ENCODE data around the gene RAB29. TPM values are rescaled to one million over a fixed set of nuclear protein-coding genes. Genes with fewer than 3 reads are reported as not detected.

RAB29 gene
- total and polyA plus RNA-seq, 8 donors = 4.7 to 38.4 (median 11.5) TPM

DNA sequence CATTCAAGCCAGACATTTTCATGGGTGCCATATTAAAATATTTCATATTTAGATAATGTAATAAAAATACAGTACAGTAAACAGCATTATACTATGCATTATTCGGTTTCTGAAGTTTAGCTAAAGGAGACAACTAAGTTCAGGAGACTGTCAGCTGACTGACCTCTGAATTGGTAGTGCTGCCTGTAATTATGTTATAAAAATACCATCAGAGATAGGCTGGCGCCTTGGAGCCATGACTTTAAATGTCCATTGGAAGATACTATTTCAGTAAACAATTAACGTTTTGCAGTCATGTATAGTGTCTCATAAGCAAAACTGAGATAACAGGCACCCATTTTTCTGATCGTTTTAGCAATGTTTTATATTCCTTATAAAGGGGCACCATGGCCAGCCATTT, 11.3 kb upstream of the RAB29 start:
- intact Hi-C loops (cut with DNase I; ENCODE audit: low total_unique reads) = no loop called here
- no peak overlapping the region for H3K27ac ChIP-seq
- no peaks in the 10 kb centered on the region for H3K27me3 ChIP-seq
- WGBS, 5 donors = 60 to 67% (median 65%) methylated on average over 4 of the region's 4 CpGs
- H3K36me3 ChIP-seq = peaks cover 0 to 24% (median 21%) of the 10 kb centered on the region in 4 donors
- H3K4me3 ChIP-seq = no peak overlapping the region
- no peak for DNase-seq
- no peaks in the 10 kb centered on the region for H3K9me3 ChIP-seq
- TF ChIP-seq POLR2A (IDR thresholded peaks at IDR 0.05) (no peak), POLR2AphosphoS5 (IDR thresholded peaks at IDR 0.05) (no peak), EP300 (IDR thresholded peaks at IDR 0.05) (no peak)
- peaks cover 0 to 6% (median 0%) of the 10 kb centered on the region in 4 donors for H3K4me1 ChIP-seq

DNA sequence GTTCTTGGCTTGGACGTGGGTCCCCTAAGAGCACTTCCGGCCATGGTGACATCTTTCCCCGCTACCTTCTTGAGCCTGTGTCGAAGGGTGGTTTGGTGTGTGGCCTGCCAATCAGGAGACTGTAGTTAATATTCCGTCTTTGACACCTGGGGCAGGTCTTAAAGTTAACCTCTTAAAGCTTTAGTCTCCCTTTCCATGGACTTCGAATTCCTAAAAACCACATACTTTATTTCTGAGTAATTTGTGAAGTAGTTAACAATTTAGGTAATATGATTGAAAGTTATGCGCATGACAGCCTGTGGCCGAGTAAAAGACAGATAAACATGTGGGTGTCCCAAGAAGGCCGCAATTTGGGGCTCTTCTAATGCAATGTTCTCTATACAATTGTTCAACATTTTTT, 10.2 kb upstream of the RAB29 start:
- H3K4me1 ChIP-seq = peaks cover 0 to 6% (median 0%) of the 10 kb centered on the region in 4 donors
- TF ChIP-seq POLR2AphosphoS5 (IDR thresholded peaks at IDR 0.05) = no peak
- no peak overlapping the region for H3K27ac ChIP-seq
- 91 to 94% (median 92%) methylated on average over 9 of the region's 9 CpGs for WGBS, 5 donors
- H3K4me3 ChIP-seq = no peak overlapping the region
- H3K9me3 ChIP-seq = no peaks in the 10 kb centered on the region
- no peak for DNase-seq
- H3K36me3 ChIP-seq = peaks cover 0 to 13% (median 10%) of the 10 kb centered on the region in 4 donors
- H3K27me3 ChIP-seq = no peaks in the 10 kb centered on the region
- intact Hi-C loops (cut with DNase I; ENCODE audit: low total_unique reads) = no loop called here

- Histone ChIP-seq H3K27me3 (no peaks in the 10 kb centered on the region), H3K4me1 (peaks cover 0 to 6% (median 0%) of the 10 kb centered on the region in 4 donors), H3K9me3 (no peaks in the 10 kb centered on the region), H3K27ac (no peak overlapping the region), H3K4me3 (no peak overlapping the region), H3K36me3 (no peaks in the 10 kb centered on the region)
- WGBS, 5 donors = 56 to 77% (median 71%) methylated on average over 4 of the region's 4 CpGs
- DNase-seq = no peak
- TF ChIP-seq EP300 (IDR thresholded peaks at IDR 0.05) (no peak), POLR2A (IDR thresholded peaks at IDR 0.05) (no peak), POLR2AphosphoS5 (IDR thresholded peaks at IDR 0.05) (no peak)
- TF ChIP-seq, protein P1, sequence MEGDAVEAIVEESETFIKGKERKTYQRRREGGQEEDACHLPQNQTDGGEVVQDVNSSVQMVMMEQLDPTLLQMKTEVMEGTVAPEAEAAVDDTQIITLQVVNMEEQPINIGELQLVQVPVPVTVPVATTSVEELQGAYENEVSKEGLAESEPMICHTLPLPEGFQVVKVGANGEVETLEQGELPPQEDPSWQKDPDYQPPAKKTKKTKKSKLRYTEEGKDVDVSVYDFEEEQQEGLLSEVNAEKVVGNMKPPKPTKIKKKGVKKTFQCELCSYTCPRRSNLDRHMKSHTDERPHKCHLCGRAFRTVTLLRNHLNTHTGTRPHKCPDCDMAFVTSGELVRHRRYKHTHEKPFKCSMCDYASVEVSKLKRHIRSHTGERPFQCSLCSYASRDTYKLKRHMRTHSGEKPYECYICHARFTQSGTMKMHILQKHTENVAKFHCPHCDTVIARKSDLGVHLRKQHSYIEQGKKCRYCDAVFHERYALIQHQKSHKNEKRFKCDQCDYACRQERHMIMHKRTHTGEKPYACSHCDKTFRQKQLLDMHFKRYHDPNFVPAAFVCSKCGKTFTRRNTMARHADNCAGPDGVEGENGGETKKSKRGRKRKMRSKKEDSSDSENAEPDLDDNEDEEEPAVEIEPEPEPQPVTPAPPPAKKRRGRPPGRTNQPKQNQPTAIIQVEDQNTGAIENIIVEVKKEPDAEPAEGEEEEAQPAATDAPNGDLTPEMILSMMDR (IDR thresholded peaks at IDR 0.05) = no peak
- intact Hi-C loops (cut with DNase I; ENCODE audit: low total_unique reads) = no loop called here
These were observed 8.6 kb upstream of the RAB29 start for GRCh38 chr1:205783904-205784303.

GRCh38 chr1:205783433-205783795, 8.1 kb upstream of the RAB29 start:
- peaks cover 0 to 6% (median 0%) of the 10 kb centered on the region in 4 donors for H3K4me1 ChIP-seq
- H3K4me3 ChIP-seq = no peak overlapping the region
- no peaks in the 10 kb centered on the region for H3K36me3 ChIP-seq
- no peaks in the 10 kb centered on the region for H3K9me3 ChIP-seq
- intact Hi-C loops (cut with DNase I; ENCODE audit: low total_unique reads) = no loop called here
- no peak overlapping the region for H3K27ac ChIP-seq
- TF ChIP-seq POLR2A (IDR thresholded peaks at IDR 0.05) = no peak
- no peak for TF ChIP-seq EP300 (IDR thresholded peaks at IDR 0.05)
- TF ChIP-seq POLR2AphosphoS5 (IDR thresholded peaks at IDR 0.05) = no peak
- TF ChIP-seq, protein P1 (IDR thresholded peaks at IDR 0.05) = no peak
- H3K27me3 ChIP-seq = no peaks in the 10 kb centered on the region
- no peak for DNase-seq

GRCh38 chr1:205782627-205783432, 7.5 kb upstream of the RAB29 start:
- 57 to 80% (median 75%) methylated on average over 4 of the region's 4 CpGs for WGBS, 5 donors
- DNase-seq = no peak
- peaks cover 0 to 6% (median 0%) of the 10 kb centered on the region in 4 donors for H3K4me1 ChIP-seq
- no peaks in the 10 kb centered on the region for H3K36me3 ChIP-seq
- no peaks in the 10 kb centered on the region for H3K9me3 ChIP-seq
- no peak overlapping the region for H3K27ac ChIP-seq
- no peaks in the 10 kb centered on the region for H3K27me3 ChIP-seq
- no peak overlapping the region for H3K4me3 ChIP-seq
- intact Hi-C loops (cut with DNase I; ENCODE audit: low total_unique reads) = no loop called here
- TF ChIP-seq POLR2A (IDR thresholded peaks at IDR 0.05) (no peak), EP300 (IDR thresholded peaks at IDR 0.05) (no peak), POLR2AphosphoS5 (IDR thresholded peaks at IDR 0.05) (no peak)
- TF ChIP-seq, protein P1 (IDR thresholded peaks at IDR 0.05) = no peak

Measured in stomach (tissue), 9 donors.